Measurements from ENCODE around the gene GRID1.
"Not testable (repeated sequence)": the region's sequence is repeated elsewhere in the genome, so short reads cannot be mapped to it uniquely, and the experiment has no call there.

GRID1 gene

DNA sequence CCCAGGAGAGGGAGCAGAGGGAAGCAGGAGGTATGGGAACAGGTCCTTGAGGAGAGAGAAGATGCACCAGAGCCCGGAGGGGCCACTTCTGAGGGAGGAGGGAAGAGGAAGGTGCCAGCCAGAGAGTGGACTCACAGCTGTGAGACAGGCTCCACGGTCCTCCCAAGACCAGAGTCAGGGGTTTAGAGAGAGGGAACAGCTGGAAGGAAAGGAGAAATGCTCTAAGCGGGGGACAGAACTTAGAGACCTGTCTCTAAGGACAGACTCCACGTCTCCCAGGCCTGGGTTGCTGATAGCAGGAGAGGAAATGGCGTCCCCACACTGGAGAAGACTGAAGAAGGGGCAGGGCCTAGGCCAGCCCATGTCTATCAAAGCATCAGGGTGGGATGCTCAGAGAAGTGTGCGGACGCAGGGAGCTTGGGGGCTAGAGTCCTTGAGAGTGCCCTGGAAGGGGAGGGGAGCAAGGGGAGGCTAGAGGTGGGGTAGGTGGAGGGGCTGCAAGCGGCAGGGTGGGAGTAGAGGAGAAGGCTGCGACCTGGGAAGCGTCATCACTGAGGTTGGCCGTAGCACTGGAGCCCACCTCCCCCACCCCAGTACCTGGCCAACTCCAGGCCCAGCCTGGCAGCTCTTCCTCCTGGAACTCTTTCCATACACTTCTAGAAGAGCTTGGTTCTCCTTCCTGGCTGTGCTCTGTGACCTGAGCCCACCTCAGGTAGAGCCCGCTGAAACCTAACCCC is 25.6 kb upstream of the GRID1 start:
- DNase-seq, result no peak

DNA sequence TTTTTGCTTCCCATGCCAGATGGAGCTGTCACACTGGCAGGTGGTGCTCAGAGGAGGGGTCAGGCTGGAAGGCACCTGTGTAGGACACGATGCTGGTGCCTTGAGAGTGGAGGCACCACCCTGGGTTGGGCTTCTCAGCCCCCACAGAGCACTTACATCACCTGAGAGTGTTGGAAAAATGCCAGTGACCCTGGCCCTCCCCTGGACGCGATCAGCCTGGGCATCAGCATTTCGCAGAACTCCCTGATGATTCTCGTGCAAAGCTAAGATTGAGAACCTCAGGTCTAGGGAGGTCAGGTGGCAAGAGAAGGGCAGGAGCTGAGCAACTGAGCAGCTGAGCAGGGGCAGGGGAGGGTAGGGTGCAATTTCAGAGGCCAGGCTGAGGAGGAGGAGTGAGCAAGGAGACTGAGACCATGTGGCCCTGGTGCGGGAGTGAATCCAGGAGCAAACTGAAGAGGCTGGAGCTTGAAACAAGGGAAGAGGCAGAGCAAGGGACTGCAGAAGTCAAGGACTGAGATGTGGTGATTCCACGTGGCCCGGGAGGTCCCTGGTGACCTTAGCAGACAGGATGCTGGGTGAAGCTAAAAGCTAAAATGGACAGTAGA is 24.7 kb upstream of the GRID1 start:
- DNase-seq, result no peak

GRCh38 chr10:86390337-86391120 is 23.9 kb upstream of the GRID1 start:
- DNase-seq, result no peak

DNA sequence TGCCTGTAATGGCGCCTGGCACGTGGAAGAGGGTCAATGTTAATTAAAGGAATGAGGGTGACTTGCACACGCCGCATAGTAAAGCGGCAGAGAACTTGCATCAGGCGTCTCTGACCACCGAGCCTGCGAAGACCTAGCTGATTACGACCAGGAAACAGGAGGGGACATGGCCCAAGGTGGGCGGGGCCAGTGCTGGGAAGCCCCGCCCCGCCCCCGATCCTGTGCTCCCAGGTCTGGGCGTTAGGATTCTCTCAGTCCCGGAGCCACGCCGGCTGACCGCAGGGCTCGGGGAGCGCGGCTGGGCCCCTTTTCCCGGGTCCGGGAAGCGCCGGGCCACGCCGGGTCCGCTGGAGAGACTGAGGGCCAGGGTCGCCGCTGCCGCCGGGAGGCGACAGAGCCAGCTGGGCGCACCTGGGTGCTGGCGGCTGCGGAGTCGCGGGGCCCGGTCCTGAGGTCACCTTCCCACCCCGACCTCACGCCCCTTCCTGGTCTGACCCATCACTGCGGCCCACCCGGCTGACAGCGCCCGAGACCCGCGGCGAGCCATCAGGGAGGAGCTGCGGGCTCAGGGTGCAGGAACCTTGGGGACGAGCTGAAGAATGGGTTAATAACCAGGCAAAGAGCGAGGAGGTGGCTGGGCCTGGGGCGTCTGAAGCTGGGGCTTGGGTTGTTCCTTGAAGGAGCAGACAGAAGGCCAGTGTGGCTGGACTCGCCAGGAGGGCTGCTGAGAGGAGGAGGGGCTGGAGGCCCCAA is 23.0 kb upstream of the GRID1 start:
- DNase-seq, result no peak

- not testable (repeated sequence) for DNase-seq
Observed at GRCh38 chr10:86389109-86389440, 22.5 kb upstream of the GRID1 start.

GRCh38 chr10:86388119-86388704 is 21.6 kb upstream of the GRID1 start:
- no peak for DNase-seq

GRCh38 chr10:86387178-86387794 is 20.7 kb upstream of the GRID1 start:
- no peak for DNase-seq

GRCh38 chr10:86385806-86386205 is 19.2 kb upstream of the GRID1 start:
- DNase-seq, result no peak

GRCh38 chr10:86377797-86378146 is 11.2 kb upstream of the GRID1 start:
- no peak for DNase-seq

DNA sequence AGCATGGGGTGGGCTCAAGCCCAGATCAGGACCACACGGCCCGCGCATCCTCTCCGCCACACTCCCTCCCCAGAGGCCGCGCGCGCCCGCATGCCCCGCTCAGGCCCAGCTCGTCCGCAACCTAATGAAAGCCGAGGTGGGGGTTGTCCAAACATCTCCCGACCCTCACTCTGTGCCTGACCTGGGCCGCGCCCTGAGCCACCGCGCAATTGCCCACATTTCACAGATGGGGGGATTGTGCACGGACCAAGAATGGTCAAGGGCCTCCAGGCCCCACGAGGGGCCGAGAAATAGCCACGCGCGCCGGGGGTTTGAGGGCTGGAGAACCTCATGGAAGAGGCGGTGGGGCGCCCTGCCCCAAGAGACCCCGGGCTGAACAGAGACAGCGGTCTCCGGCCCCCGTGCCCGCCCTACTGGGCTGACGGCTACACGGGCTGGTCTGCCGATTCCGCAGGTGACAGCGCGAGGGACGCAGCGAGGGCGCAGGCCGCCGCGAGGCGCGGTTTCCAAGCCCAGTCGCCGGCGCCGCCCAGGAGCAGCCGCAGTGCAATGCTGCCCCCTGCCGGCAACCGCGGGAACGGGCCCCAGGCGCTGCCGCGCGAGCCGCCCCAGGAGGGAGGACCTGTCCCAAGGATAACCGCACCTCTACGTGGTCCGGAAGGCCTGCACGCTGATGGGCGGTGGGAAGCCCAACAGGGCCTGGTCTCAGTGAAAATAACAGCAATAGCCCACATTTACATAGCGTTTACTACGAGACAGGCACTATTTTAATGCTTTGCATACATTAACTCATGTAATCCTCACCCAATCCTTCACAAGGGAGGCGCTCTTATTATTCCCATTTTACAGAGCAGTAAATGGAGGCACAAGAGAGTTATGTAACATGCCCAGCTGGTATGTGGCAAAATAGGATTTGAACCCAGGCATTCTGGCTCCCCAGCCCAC is 10.5 kb upstream of the GRID1 start:
- peak; percentile 29 for DNase-seq

- no peak for DNase-seq
Observed at GRCh38 chr10:86376403-86376802, 9.8 kb upstream of the GRID1 start.

DNA sequence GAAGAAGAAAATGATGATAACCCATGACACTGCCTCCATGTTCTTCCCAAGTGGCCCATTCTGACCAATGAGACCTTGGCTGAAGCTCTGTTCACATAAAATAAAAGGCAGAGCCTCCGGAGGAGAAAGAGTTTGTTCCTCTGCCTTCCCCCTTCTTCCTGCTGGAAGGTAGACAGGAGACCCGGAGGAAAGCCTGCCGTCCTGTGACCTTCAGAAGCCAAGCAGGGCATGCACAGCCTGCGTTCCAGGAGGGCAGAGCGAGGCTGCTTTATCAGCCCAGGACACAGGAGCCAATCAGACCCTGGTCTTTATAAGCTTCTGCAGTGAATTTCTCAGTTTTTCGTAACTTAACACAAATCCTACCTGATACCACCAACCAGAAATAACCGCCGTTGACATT is 8.6 kb upstream of the GRID1 start:
- no peak for DNase-seq

DNA sequence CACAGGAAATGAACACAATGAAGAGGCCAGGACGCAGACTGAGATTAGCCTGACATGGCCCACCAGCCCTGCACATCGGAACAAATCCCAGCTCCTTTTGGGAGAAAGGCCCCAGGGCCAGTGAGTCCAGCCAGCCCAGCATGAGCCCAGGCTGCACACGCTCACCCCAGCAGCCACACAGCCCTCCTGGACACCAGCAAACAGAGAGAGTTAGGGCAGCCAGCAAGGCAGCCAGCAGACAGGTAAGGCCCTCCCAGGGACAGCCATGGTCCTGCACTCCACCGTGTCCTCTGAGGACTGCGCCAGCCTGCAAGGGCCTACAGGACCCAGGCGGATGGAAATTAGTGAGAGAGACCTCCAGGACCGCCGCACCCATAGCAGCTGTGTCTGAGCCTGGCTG is 8.1 kb upstream of the GRID1 start:
- no peak for DNase-seq

DNA sequence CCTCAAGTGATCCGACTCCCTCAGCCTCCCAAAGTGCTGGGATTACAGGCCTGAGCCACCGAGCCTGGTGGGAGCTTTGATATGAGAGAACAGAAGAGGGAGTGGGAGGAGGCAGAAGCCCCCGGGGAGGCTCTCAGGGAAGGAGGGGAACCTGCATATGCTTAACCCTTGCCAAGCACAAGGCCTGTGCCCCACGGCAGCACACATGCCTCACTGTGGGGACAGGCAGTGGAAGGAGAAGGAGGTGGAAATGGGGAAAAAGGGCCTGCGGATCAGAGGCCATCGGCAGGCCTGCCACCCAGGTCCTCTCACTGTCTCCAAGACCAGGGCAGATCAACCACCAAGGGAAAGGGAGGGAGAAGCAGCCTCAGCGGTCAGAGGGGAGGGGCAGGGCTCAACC is 7.2 kb upstream of the GRID1 start:
- no peak for DNase-seq

- no peak for DNase-seq
Observed at GRCh38 chr10:86373251-86373650, 6.7 kb upstream of the GRID1 start.

GRCh38 chr10:86372784-86373239 is 6.2 kb upstream of the GRID1 start:
- no peak for DNase-seq

GRCh38 chr10:86372119-86372783 is 5.7 kb upstream of the GRID1 start:
- DNase-seq, result no peak

- DNase-seq, result no peak
Observed at GRCh38 chr10:86371691-86372090, 5.1 kb upstream of the GRID1 start.

- DNase-seq, result no peak
Observed at GRCh38 chr10:86371116-86371515, 4.5 kb upstream of the GRID1 start.

- DNase-seq, result no peak
Observed at GRCh38 chr10:86370006-86370585, 3.5 kb upstream of the GRID1 start.

Measured in NCI-H774 (cell line).